ENCODE results near the gene CEP192. TPM values are rescaled to one million over a fixed set of nuclear protein-coding genes. Genes with fewer than 3 reads are reported as not detected.

The CEP192 gene, protein sequence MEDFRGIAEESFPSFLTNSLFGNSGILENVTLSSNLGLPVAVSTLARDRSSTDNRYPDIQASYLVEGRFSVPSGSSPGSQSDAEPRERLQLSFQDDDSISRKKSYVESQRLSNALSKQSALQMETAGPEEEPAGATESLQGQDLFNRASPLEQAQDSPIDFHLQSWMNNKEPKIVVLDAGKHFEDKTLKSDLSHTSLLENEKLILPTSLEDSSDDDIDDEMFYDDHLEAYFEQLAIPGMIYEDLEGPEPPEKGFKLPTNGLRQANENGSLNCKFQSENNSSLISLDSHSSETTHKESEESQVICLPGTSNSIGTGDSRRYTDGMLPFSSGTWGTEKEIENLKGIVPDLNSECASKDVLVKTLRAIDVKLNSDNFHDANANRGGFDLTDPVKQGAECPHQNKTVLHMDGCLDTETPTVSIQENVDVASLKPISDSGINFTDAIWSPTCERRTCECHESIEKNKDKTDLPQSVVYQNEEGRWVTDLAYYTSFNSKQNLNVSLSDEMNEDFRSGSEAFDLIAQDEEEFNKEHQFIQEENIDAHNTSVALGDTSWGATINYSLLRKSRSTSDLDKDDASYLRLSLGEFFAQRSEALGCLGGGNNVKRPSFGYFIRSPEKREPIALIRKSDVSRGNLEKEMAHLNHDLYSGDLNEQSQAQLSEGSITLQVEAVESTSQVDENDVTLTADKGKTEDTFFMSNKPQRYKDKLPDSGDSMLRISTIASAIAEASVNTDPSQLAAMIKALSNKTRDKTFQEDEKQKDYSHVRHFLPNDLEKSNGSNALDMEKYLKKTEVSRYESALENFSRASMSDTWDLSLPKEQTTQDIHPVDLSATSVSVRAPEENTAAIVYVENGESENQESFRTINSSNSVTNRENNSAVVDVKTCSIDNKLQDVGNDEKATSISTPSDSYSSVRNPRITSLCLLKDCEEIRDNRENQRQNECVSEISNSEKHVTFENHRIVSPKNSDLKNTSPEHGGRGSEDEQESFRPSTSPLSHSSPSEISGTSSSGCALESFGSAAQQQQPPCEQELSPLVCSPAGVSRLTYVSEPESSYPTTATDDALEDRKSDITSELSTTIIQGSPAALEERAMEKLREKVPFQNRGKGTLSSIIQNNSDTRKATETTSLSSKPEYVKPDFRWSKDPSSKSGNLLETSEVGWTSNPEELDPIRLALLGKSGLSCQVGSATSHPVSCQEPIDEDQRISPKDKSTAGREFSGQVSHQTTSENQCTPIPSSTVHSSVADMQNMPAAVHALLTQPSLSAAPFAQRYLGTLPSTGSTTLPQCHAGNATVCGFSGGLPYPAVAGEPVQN (N-terminal part only)
- total RNA-seq (2014; rRNA removed; shearing (Covaris generic); ENCODE audit: low replicate concordance), result 14.0 and 19.4 TPM in 2 replicates

DNA sequence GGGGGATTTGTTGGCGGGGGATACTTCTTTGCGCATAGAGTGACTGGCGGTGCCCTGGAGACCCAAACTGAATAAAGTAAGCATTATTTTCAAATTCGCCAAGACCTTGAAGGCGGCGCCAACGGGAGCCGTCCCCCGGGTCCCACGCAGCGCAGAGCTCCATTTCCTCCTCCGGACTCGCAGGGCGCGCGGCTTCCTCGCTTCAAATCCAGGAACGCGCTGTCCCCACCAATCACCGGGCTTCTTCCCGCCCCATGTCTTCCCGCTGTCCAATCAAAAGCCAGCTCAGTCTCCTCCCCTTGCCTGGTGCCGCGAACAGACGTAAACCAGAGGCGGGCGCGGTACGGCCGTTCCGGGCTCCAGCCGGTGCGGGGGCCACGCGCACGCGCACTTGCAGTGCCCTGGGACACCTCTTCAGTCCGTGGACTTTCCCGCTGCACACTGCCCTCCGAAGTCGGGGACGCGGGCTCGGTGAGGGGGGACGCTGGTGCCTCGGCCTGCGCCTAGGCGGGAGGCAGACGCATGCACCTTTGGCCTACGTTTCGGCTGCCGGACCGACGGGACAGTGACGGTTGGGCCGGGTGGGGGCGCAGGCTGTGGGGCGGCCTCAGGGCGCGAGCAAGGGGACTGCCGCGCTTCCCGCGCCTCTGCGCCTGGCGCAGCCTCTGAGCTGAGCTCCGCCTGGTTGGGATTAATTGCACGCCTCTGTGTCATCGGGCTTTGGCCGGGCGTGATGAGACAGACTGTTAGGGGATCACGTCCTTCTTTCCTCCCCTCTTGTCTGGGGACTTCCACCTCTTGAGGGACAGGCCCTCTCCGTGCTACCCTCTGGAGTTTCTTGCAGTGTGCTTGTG is at the start of gene CEP192:
Gene CEP192, plus strand, starts transcription at position 396 of the 854 bp plus-strand sequence. CDS start 8,063 bp downstream, outside the sequence.
- in situ Hi-C loops (cut with HindIII; ENCODE audit: low pct_unique_long_range_greater_than_20kb, low sequenced_read_pairs), result no loop called here

DNA sequence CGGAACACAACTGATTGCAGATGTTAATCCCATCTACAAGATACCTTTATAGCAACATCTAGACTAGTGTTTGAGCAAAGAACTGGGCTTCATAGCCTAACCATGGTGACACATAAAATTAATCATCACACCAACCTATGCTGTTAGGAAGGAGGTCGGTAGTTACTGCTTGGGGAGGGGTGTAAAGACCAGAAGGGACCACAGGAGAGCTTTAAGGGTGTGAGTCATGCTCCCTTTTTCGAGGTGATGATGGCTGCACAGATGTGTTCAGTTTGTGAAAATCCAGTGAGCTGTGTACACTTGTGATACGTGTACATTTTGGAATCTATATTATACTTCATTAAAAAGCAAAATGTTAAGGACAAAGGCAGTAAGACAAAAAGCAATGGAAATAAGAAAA is 47.9 kb upstream of the CEP192 start:
- DNase-seq (ENCODE audit: low read depth), result no peak
- in situ Hi-C loops (cut with HindIII; ENCODE audit: low pct_unique_long_range_greater_than_20kb, low sequenced_read_pairs), result no loop called here

More for the DNA sequence above, at the start of gene CEP192:
- DNase-seq (ENCODE audit: low read depth), result peak; percentile 99

DNA sequence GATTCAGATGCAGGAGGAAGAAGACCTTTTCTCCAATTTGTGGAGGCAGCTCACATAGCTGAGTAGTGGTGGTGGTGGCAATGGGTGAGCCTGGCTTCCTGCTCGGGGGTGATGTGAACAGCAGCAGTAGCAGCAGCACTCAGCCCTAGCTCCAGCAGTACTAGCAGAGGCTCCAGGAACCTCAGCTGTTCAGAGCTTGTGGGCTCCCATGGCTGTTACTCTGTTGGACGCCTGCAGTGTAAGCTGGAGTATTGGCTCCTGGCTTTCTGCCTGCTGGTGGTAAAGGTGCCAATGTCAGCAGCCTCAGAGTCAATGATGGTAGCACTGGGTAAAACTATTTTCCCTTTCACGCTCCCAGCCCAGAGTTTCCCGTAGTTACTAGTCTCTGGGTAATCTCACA is 46.5 kb upstream of the CEP192 start:
- in situ Hi-C loops (cut with HindIII; ENCODE audit: low pct_unique_long_range_greater_than_20kb, low sequenced_read_pairs), result no loop called here
- DNase-seq (ENCODE audit: low read depth), result no peak

DNA sequence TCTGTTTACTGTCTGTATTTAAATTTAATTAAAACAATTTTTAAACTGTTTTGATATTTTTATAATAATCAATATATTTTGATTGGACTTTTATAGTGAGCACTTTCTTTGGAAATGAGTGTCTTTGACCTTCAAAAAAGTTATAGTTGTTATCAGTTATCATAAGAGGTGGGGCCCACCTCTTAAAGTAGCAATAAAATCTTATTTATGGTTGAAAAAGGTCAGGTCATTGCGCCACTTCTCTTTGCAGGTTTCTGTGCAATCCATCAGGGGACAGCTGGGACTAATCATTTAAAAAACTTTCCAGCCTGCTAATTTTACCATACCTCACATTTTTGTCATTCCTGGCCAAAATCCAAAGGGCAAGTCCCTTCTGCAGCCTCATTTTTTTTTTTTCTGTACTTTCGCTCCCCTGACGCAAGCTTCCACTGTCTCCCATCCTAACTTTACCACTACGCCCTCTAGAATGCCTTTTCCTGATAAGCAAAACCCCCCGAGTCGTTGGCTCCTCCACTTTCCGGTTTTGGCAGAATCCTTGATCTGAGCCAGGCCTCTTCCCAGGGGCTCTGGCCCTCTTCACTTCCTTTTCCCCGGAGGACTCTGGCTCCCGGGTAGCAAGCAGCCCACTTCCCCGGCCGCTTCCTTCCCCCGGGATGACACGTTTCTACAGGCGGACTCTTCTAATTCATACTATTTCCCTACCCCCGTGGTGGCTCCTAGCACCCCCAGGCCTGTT is 44.4 kb upstream of the CEP192 start:
- DNase-seq (ENCODE audit: low read depth), result peak; percentile 68
- in situ Hi-C loops (cut with HindIII; ENCODE audit: low pct_unique_long_range_greater_than_20kb, low sequenced_read_pairs), result no loop called here

DNA sequence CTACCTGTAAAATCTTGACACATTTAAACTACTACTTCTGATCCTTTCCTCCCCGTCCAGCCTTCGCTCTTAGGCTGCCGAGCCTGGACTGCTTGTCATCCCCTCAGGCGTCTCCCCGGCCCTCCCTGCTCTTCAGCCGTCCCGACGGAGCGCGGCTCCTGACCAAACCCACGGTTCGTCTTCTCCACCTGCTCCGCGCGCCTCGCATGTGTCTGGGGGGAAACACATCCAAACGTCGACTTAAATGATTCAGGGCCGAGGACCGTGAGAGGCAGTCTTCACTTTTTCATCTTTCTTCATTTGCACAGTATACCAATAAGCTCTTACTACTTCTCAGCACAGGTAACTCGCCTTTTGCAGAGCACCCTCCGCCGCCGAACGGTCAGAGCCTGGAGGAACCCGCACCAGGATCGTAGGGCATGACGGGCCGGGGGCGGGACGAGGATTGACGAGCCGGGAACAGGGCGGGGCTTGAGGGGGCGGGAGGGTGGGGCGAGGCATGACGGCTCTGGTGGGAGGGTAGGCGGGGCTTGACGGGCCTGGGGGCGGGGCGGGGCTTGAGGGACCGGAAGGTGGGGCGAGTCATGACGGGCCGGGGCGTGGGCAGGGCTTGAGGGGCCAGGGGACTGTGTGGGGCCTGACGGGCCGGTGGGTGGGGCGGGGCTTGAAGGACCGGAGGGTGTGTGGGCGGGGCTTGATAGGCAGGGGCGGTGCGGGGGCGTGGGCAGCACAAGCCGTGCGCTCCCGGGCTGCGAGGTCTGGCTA is 43.7 kb upstream of the CEP192 start, which contains the start of gene SEH1L:
Gene SEH1L, plus strand, starts transcription at position 727 of the 765 bp plus-strand sequence. CDS start 111 bp downstream, outside the sequence.
- peak; percentile 78 for DNase-seq (ENCODE audit: low read depth)
- in situ Hi-C loops (cut with HindIII; ENCODE audit: low pct_unique_long_range_greater_than_20kb, low sequenced_read_pairs), result no loop called here

DNA sequence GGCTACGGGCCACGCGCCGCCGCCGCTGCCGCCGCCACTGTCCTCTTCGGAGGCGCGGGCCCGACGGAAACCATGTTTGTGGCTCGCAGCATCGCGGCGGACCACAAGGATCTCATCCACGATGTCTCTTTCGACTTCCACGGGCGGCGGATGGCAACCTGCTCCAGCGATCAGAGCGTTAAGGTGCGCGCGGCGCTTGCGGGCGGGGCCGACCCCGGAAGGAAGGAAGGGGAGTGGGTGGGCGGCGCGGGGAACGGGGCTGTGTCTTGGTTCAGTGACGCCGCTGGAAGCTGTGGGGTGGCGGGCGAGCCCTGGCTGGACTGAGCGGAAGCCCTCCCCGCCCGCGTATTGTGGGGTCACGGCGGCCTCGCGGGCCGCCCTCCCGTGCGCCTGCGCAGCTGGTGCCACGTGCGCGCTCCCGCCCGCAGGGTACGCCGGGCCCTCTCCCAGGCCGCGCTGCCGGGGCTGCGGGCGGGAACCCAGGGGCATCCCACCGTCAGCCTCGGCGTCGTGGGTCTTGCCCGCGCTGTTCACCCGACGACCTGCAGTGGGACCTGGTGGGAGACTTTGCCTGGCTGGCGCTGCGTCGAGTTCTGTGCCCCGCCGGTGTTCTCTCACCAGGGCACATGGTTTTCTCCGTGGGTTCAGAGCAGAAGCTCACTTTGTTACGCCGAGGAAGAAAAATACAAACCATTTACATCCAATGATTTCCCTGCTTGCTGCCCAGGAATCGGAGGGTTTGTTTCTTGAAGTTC is 42.9 kb upstream of the CEP192 start:
- DNase-seq (ENCODE audit: low read depth), result peak; percentile 94
- in situ Hi-C loops (cut with HindIII; ENCODE audit: low pct_unique_long_range_greater_than_20kb, low sequenced_read_pairs), result no loop called here

DNA sequence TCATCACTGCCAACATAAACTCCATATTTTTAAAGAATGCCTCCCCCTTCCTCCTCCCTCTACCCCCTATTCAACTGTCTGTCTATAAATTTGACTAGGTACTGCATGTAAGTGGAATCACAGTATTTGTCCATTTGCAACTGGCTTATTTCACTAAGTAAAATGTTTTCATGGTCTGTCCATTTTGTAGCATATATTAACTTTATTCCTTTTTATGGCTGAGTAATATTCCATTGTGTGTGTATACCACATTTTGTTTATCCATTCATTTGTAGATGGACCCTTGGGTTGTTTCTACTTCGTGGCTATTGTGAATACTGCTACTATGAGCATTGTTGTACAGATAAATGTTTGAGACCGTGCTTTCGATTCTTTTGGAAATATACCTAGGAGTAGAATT is 32.7 kb upstream of the CEP192 start:
- in situ Hi-C loops (cut with HindIII; ENCODE audit: low pct_unique_long_range_greater_than_20kb, low sequenced_read_pairs), result no loop called here
- DNase-seq (ENCODE audit: low read depth), result no peak

DNA sequence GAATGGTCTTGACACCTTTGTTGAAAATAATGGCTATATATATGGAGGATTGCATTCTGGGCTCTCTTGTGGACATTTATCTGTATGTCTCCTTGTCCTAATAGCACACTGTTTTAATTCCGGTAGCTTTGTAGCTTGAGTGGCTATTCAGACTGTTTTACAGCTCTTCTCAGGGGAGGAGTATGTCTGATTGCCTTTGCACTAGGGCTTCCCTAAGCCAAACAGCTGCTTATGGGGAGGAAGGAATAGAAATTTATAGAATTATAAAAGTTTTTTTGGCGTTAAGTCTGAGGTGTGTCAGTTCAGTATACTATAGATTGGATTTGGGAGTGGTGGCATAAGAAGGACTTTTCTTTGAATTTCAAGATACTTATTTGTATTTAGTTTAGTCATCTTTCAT is 30.8 kb upstream of the CEP192 start:
- in situ Hi-C loops (cut with HindIII; ENCODE audit: low pct_unique_long_range_greater_than_20kb, low sequenced_read_pairs), result no loop called here
- no peak for DNase-seq (ENCODE audit: low read depth)

DNA sequence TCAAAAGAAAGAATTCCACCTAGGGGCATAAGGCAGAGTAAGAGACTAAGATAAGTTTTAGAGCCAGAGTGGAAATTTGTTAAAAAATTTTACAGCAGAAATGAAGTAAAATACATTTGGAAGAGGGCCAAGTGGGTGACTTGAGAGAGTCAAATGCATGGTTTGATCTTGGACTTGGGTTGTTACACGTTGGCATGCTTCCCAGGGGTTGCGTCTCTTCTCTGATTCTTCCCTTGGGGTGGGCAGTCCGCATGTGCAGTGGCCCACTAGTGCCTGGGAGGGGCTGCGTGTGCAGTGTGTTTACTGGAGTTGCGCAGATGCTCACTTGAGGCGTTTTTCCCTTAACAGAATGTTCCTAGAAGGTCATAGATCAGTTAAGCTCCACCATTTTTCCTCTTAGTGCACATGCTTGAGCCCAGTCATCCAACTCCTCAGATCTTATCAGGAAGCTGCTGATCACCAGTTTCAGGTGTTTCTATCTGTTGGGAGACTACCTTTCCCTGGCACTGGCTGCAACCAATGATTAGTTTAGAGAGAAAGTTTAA is 30.2 kb upstream of the CEP192 start:
- DNase-seq (ENCODE audit: low read depth), result no peak
- in situ Hi-C loops (cut with HindIII; ENCODE audit: low pct_unique_long_range_greater_than_20kb, low sequenced_read_pairs), result no loop called here

DNA sequence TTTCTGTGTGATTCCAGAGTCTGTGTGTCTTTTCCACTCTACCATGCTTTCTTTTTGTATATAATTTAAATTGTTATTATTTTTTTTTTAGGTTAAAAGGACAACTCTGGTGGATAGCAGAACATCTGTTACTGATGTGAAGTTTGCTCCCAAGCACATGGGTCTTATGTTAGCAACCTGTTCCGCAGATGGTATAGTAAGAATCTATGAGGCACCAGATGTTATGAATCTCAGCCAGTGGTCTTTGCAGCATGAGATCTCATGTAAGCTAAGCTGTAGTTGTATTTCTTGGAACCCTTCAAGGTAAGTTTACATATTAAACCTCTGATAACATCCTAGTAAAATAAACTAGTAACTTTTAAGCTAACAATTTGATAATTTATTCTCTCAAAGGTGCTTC is 28.1 kb upstream of the CEP192 start:
- no peak for DNase-seq (ENCODE audit: low read depth)
- in situ Hi-C loops (cut with HindIII; ENCODE audit: low pct_unique_long_range_greater_than_20kb, low sequenced_read_pairs), result no loop called here

DNA sequence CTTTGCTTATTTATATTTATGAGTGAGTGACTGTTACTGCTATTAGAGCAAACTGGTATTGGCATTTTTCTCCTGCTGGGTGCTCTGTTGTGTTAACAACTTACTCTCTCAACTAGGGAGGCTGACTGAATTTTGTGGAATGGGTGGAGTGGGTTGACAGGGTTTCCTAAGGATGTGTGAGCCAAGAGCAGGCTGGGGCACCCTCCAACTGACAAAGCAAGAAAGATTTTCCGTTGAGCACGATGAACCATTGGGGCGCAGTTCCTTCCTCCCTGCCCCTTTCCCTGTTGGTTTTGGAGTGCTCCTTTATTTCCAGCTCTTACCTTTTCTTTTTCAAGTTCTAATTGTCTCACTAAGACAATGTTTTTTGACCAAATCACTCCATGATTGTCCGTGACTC is 23.0 kb upstream of the CEP192 start:
- in situ Hi-C loops (cut with HindIII; ENCODE audit: low pct_unique_long_range_greater_than_20kb, low sequenced_read_pairs), result no loop called here
- DNase-seq (ENCODE audit: low read depth), result no peak

DNA sequence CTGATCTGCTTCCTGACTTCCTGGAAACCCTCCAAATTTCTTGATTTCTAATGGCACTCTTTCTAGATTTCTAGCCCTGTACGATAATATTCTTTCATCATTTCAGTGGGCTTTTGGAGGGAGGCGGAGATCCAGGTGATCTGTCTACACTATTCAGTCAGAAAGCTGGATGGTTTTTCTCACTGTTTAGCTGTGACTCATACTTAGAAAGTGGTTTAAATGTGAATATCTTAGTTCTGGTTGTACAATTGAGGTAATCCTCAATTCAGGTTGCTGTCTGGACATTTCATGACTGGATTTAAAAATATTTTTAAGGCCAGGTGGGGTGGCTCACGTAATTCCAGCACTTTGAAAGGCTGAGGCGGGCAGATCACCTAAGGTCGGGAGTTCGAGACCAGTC is 22.5 kb upstream of the CEP192 start:
- in situ Hi-C loops (cut with HindIII; ENCODE audit: low pct_unique_long_range_greater_than_20kb, low sequenced_read_pairs), result no loop called here
- no peak for DNase-seq (ENCODE audit: low read depth)

DNA sequence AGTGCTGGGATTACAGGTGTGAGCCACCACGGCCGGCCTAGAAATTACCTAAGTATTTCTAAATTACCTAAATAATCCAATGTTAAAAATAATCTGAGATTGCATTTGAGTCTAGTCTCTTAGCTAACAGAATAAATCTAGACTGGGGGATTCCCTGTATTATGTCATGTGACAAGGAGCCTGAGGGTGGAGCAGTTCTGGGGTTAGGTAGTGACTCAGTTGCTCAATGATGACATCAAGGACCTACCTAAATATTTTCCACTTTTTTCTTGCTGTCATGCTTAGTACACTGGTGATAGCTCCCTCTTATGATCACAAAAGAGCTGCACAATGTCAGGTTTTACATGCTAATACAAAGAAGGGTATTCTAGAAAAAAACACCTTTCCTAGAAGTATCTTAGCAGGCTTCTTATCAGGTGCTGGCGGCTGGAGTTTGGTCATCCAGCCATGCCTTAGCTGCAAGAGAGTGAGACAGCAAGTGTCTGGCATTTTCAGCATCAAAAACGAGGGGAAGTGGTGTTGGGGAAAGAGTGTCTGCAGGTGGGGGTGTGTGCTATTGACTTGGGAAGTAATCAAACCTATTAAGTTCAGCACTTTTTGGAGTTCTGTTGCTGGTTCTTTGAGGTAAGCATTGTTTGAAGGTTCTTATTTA is 17.5 kb upstream of the CEP192 start:
- in situ Hi-C loops (cut with HindIII; ENCODE audit: low pct_unique_long_range_greater_than_20kb, low sequenced_read_pairs), result no loop called here

DNA sequence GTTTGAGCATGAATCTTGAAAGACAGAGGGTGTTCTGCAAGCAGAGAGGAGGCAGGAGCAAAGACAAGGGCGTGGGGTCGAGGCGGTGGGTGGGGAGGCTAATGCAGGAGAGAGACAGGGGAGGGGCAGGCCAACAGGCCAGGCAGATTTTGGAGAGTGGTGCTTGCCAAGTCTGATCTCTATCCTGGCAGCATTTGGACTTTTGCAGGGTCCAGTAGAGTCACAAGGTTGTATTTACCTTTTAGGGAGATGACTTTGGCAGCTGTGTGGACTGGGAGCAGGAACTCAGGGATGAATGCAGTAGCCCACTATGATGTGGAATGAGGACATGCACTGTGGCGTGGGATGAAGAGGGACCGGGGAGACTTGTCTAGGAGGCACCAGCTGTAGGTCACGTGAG is 15.7 kb upstream of the CEP192 start:
- DNase-seq (ENCODE audit: low read depth), result no peak
- in situ Hi-C loops (cut with HindIII; ENCODE audit: low pct_unique_long_range_greater_than_20kb, low sequenced_read_pairs), result no loop called here

More for the DNA sequence above, 17.5 kb upstream of the CEP192 start:
- DNase-seq (ENCODE audit: low read depth), result no peak

DNA sequence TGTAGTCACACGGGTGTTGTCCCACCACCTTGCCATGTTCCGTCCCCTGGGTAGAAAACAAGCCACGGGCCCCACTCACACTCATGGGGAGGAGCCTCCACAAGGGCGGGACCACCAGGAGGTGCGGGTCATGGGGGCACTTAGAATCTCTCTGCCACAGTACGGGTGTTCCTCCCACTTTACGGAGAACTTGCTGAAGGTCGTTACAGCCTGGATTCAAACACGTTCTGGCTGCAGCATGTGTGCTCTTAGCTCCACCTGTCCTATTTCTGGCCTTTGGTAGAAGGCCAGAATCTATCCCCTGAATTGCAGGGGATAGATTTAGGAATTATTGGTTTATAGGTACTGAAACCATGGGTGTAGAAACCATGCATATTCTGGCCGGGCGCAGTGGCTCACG is 14.9 kb upstream of the CEP192 start:
- in situ Hi-C loops (cut with HindIII; ENCODE audit: low pct_unique_long_range_greater_than_20kb, low sequenced_read_pairs), result no loop called here
- no peak for DNase-seq (ENCODE audit: low read depth)
